GM12801 (cell line): ENCODE results near the gene PTPRC.

ENCODE experiments used
- CTCF ChIP-seq: IDR thresholded peaks from one replicate; pipeline ENCODE4 v1.5.1; 2011; ENCODE audit warnings: control low read depth; ENCODE audit not compliant: insufficient read length; ENCODE audit errors: extremely low read depth

Gene PTPRC, protein sequence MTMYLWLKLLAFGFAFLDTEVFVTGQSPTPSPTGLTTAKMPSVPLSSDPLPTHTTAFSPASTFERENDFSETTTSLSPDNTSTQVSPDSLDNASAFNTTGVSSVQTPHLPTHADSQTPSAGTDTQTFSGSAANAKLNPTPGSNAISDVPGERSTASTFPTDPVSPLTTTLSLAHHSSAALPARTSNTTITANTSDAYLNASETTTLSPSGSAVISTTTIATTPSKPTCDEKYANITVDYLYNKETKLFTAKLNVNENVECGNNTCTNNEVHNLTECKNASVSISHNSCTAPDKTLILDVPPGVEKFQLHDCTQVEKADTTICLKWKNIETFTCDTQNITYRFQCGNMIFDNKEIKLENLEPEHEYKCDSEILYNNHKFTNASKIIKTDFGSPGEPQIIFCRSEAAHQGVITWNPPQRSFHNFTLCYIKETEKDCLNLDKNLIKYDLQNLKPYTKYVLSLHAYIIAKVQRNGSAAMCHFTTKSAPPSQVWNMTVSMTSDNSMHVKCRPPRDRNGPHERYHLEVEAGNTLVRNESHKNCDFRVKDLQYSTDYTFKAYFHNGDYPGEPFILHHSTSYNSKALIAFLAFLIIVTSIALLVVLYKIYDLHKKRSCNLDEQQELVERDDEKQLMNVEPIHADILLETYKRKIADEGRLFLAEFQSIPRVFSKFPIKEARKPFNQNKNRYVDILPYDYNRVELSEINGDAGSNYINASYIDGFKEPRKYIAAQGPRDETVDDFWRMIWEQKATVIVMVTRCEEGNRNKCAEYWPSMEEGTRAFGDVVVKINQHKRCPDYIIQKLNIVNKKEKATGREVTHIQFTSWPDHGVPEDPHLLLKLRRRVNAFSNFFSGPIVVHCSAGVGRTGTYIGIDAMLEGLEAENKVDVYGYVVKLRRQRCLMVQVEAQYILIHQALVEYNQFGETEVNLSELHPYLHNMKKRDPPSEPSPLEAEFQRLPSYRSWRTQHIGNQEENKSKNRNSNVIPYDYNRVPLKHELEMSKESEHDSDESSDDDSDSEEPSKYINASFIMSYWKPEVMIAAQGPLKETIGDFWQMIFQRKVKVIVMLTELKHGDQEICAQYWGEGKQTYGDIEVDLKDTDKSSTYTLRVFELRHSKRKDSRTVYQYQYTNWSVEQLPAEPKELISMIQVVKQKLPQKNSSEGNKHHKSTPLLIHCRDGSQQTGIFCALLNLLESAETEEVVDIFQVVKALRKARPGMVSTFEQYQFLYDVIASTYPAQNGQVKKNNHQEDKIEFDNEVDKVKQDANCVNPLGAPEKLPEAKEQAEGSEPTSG (N-terminal part only)

GRCh38 chr1:198638894-198639635, at the start of gene PTPRC:
Gene PTPRC, plus strand, starts transcription at chr1:198639040. Its CDS starts 229 bp downstream, at chr1:198639269.
- TF ChIP-seq CTCF, result no peak

- no peak for TF ChIP-seq CTCF
Observed at GRCh38 chr1:198590454-198590853, 48.4 kb upstream of the PTPRC start.

- no peak for TF ChIP-seq CTCF
Observed at GRCh38 chr1:198595765-198596164, 43.1 kb upstream of the PTPRC start.

- TF ChIP-seq CTCF, result no peak
Observed at GRCh38 chr1:198597690-198598430, 41.0 kb upstream of the PTPRC start.

- no peak for TF ChIP-seq CTCF
Observed at GRCh38 chr1:198598796-198599321, 40.0 kb upstream of the PTPRC start.

DNA sequence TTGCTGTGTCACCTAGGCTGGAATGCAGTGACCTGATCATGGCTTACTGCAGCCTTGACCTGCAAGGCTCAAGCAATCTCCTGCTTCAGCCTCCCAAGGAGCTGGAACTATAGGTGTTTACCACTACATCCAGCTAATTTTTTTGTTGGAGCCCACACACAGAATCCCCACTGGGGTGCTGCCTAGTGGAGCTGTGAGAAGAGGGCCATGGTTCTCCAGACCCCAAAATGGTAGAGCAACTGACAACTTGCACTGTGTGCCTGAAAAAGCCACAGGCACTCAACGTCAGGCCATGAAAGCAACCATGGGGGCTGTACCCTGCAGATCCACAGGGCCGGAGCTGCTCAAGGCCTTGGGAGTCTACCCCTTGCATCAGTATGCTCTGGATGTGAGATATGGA, 39.1 kb upstream of the PTPRC start:
- no peak for TF ChIP-seq CTCF
